Liver (tissue), 3 donors: Measurements from ENCODE around the gene DNAI1.

Experiments
- EGR1 ChIP-seq, 2 donors: IDR thresholded peaks; 2 replicates each; pipeline ENCODE4 v1.6.1; 2016 to 2018; ENCODE audit warnings: antibody characterized with exemption in 2 of 2, low read depth in 2 of 2
- HNF4G ChIP-seq: IDR thresholded peaks from 2 replicates; pipeline ENCODE4 v1.6.1; 2016; ENCODE audit warnings: antibody characterized with exemption
- JUND ChIP-seq, 2 donors: IDR thresholded peaks; 2 replicates each; pipeline ENCODE4 v1.6.1; 2016; ENCODE audit warnings: antibody characterized with exemption in 2 of 2
- RAD21 ChIP-seq, 2 donors: IDR thresholded peaks; 2 replicates each; pipeline ENCODE4 v1.6.1; 2016; ENCODE audit warnings: antibody characterized with exemption in 2 of 2, mild to moderate bottlenecking in 2 of 2
- REST ChIP-seq: IDR thresholded peaks from 2 replicates; pipeline ENCODE4 v1.6.1; 2016; ENCODE audit warnings: antibody characterized with exemption, mild to moderate bottlenecking
- RXRA ChIP-seq, 2 donors: IDR thresholded peaks; 2 replicates each; pipeline ENCODE4 v1.6.1; 2017 to 2018; ENCODE audit warnings: antibody characterized with exemption in 2 of 2, mild to moderate bottlenecking in 1 of 2
- SP1 ChIP-seq: IDR thresholded peaks from 2 replicates; pipeline ENCODE4 v1.6.1; 2018; ENCODE audit warnings: antibody characterized with exemption, mild to moderate bottlenecking
- TAF1 ChIP-seq: conservative IDR thresholded peaks from 2 replicates; pipeline ENCODE4 v1.6.1; 2016; ENCODE audit warnings: antibody characterized with exemption, mild to moderate bottlenecking
- YY1 ChIP-seq: IDR thresholded peaks from 2 replicates; pipeline ENCODE4 v1.6.1; 2016; ENCODE audit warnings: antibody characterized with exemption, mild to moderate bottlenecking
- ZBTB33 ChIP-seq: IDR thresholded peaks from 2 replicates; pipeline ENCODE4 v1.6.1; 2016; ENCODE audit warnings: antibody characterized with exemption
- TF ChIP-seq, protein P1 (sequence below): fragments of 150-350 bp; IDR thresholded peaks from 2 replicates; pipeline ENCODE4 v1.5.1; 2017; ENCODE audit warnings: improper control_type of control experiment, low read depth, low read length; ENCODE audit not compliant: missing input control
- TF ChIP-seq, protein P2 (sequence below): IDR thresholded peaks from 2 replicates; pipeline ENCODE4 v1.6.1; 2016; ENCODE audit warnings: antibody characterized with exemption
- TF ChIP-seq, protein P3 (sequence below): IDR thresholded peaks from 2 replicates; pipeline ENCODE4 v1.6.1; 2016; ENCODE audit warnings: antibody characterized with exemption
- donor health status: healthy.
- donor health status: healthy.

- TF ChIP-seq, protein P1, sequence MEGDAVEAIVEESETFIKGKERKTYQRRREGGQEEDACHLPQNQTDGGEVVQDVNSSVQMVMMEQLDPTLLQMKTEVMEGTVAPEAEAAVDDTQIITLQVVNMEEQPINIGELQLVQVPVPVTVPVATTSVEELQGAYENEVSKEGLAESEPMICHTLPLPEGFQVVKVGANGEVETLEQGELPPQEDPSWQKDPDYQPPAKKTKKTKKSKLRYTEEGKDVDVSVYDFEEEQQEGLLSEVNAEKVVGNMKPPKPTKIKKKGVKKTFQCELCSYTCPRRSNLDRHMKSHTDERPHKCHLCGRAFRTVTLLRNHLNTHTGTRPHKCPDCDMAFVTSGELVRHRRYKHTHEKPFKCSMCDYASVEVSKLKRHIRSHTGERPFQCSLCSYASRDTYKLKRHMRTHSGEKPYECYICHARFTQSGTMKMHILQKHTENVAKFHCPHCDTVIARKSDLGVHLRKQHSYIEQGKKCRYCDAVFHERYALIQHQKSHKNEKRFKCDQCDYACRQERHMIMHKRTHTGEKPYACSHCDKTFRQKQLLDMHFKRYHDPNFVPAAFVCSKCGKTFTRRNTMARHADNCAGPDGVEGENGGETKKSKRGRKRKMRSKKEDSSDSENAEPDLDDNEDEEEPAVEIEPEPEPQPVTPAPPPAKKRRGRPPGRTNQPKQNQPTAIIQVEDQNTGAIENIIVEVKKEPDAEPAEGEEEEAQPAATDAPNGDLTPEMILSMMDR, result no peak
- TF ChIP-seq, protein P2, sequence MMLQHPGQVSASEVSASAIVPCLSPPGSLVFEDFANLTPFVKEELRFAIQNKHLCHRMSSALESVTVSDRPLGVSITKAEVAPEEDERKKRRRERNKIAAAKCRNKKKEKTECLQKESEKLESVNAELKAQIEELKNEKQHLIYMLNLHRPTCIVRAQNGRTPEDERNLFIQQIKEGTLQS, result no peak
- TF ChIP-seq, protein P3, sequence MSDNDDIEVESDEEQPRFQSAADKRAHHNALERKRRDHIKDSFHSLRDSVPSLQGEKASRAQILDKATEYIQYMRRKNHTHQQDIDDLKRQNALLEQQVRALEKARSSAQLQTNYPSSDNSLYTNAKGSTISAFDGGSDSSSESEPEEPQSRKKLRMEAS, result no peak
- TF ChIP-seq RXRA (IDR thresholded peaks at IDR 0.05), result no peak
- no peak for TF ChIP-seq ZBTB33
- no peak for TF ChIP-seq YY1
- no peak for TF ChIP-seq REST
- TF ChIP-seq HNF4G, result no peak
- no peak for TF ChIP-seq TAF1
- TF ChIP-seq RAD21 (IDR thresholded peaks at IDR 0.05), result no peak
- TF ChIP-seq EGR1 (IDR thresholded peaks at IDR 0.05; ENCODE audit: low read depth in 2 of 2), result no peak
- TF ChIP-seq SP1, result no peak
- TF ChIP-seq JUND (IDR thresholded peaks at IDR 0.05), result no peak
Measured at GRCh38 chr9:34499076-34499475, 40.5 kb downstream of the DNAI1 start.
